Keratinocyte (primary cell): Measurements from ENCODE around the gene LINGO1. TPM values are rescaled to one million over a fixed set of nuclear protein-coding genes. Genes with fewer than 3 reads are reported as not detected.

Source experiments
- DNase-seq: peaks from one replicate; pipeline ENCODE4 v3.0.0-alpha.2; 2011; ENCODE audit warnings: low read depth, missing footprints, low spot score
- FAIRE-seq: peaks from 2 replicates; lab custom pipeline; 2011; peaks lifted over from hg19 to GRCh38; lab: Jason Lieb, UNC
- H2AFZ ChIP-seq: 2 replicates; pipeline ENCODE4 v1.6.0; 2012; ENCODE audit warnings: low read length, control low read depth, inconsistent platforms; ENCODE audit not compliant: control insufficient read depth
- H3K27ac ChIP-seq: 2 replicates; pipeline ENCODE4 v1.5.1; 2011; ENCODE audit warnings: low read length; ENCODE audit not compliant: control insufficient read depth, insufficient read depth
- H3K27me3 ChIP-seq: 3 replicates; pipeline ENCODE4 v1.6.0; 2011; ENCODE audit warnings: low read length; ENCODE audit not compliant: control insufficient read depth, insufficient read depth; ENCODE audit errors: extremely low read depth
- H3K36me3 ChIP-seq, 2 experiments: 2 replicates in 1 of 2; 3 replicates in 1 of 2; pipeline ENCODE4 v1.5.1; 2011; ENCODE audit warnings: low read length in 2 of 2, mild to moderate bottlenecking in 1 of 2; ENCODE audit not compliant: control insufficient read depth in 2 of 2, insufficient read depth in 2 of 2; ENCODE audit errors: extremely low read depth in 1 of 2
- H3K4me1 ChIP-seq: 3 replicates; pipeline ENCODE4 v1.5.1; 2011; ENCODE audit warnings: low read length; ENCODE audit not compliant: control insufficient read depth, insufficient read depth; ENCODE audit errors: extremely low read depth
- H3K4me2 ChIP-seq: 3 replicates; pipeline ENCODE4 v1.6.0; 2011; ENCODE audit warnings: low read depth, low read length; ENCODE audit not compliant: control insufficient read depth, insufficient read depth; ENCODE audit errors: extremely low read depth
- H3K4me3 ChIP-seq, 3 experiments: fragments of 200-600 bp in 1 of 3; sonication (generic) in 1 of 3; 2 replicates in 2 of 3; 3 replicates in 1 of 3; pipeline ENCODE4 v1.5.1; 2011 to 2016; ENCODE audit warnings: low read length in 3 of 3, mild to moderate bottlenecking in 3 of 3, control low read depth in 2 of 3, inconsistent platforms in 1 of 3, low read depth in 1 of 3, mixed read lengths in 1 of 3, mixed run types in 1 of 3, moderate library complexity in 1 of 3; ENCODE audit not compliant: control insufficient read depth in 2 of 3, insufficient read depth in 2 of 3; ENCODE audit errors: extremely low read depth in 1 of 3
- H3K79me2 ChIP-seq: 2 replicates; pipeline ENCODE4 v1.6.0; 2012; ENCODE audit warnings: low read length; ENCODE audit not compliant: control insufficient read depth, insufficient read depth
- H3K9ac ChIP-seq: 3 replicates; pipeline ENCODE4 v1.6.0; 2011; ENCODE audit warnings: low read length; ENCODE audit not compliant: control insufficient read depth, insufficient read depth; ENCODE audit errors: extremely low read depth
- H3K9me1 ChIP-seq: 3 replicates; pipeline ENCODE4 v1.6.0; 2011; ENCODE audit warnings: low read length; ENCODE audit not compliant: control insufficient read depth, insufficient read depth; ENCODE audit errors: extremely low read depth
- H3K9me3 ChIP-seq: 2 replicates; pipeline ENCODE4 v1.5.1; 2012; ENCODE audit warnings: low read depth, low read length; ENCODE audit not compliant: control insufficient read depth
- H4K20me1 ChIP-seq: 3 replicates; pipeline ENCODE4 v1.6.0; 2011; ENCODE audit warnings: low read length; ENCODE audit not compliant: control insufficient read depth, insufficient read depth; ENCODE audit errors: extremely low read depth
- EZH2 ChIP-seq: IDR thresholded peaks from one replicate; pipeline ENCODE4 v1.6.1; 2012; ENCODE audit warnings: inconsistent platforms, mild to moderate bottlenecking, low read length, moderate library complexity
- dilution Hi-C: fragments of 300-500 bp; cut with MboI; formaldehyde crosslinking; loops from one replicate; pipeline ENCODE4 v1.7.0; 2020; ENCODE audit warnings: low sequenced_read_pairs; ENCODE audit not compliant: extremely low pct_ligation_motif_present
- polyA plus RNA-seq, 5 experiments: library from polyadenylated mRNA; depleted of rRNA in 3 of 5; stranded (reverse) in 3 of 5; stranded (forward) in 1 of 5; unstranded in 1 of 5; fragments of >200 nt; gene quantifications; 1 replicate in 1 of 5; 2 replicates in 3 of 5; 3 replicates in 1 of 5; pipeline versions ENCODE4 v1.2.1 to v1.2.3, GENCODE V29; 2011 to 2012; ENCODE audit warnings: missing spikeins in 2 of 5, low read depth in 1 of 5, low replicate concordance in 1 of 5
- TF ChIP-seq, protein P1 (sequence below), 3 experiments: IDR thresholded peaks in 1 of 3; conservative IDR thresholded peaks in 1 of 3; optimal IDR thresholded peaks in 1 of 3; 2 replicates in 2 of 3; 3 replicates in 1 of 3; pipeline versions ENCODE3 to v1.5.1; 2011; ENCODE audit warnings: low read length in 3 of 3, mild to moderate bottlenecking in 3 of 3, moderate library complexity in 2 of 3, control low read depth in 1 of 3, inconsistent platforms in 1 of 3; ENCODE audit not compliant: insufficient read depth in 2 of 3; ENCODE audit errors: extremely low read depth in 1 of 3

The LINGO1 gene
- polyA plus RNA-seq, 1 donor (not counting 4 experiments of a cell fraction or from before 2014, with no cell fraction given), result not detected

DNA sequence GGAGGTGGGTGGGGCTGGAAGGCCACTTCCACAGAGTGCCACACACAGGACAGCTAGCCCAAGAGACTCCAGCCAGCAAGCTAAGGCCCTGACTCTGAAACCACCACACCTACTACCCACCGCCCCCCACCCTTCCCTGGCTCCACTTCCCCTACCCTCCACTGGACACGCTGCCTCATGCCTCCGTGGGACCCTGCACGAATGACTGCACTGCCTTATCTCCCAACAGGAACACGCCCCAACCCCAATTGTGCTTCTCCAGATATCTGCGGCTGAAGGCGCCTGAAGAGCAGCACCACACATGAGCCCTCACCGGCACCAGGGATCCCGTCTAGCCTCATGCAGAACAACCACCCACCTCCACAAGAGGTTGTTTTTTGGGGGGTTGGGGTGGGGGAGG is 2.7 kb downstream of the LINGO1 start:
- H3K27ac ChIP-seq, result no peak overlapping the region
- no peaks in the 10 kb centered on the region for H3K9me3 ChIP-seq
- H3K27me3 ChIP-seq, result peaks cover 44% of the 10 kb centered on the region
- peaks cover 4% of the 10 kb centered on the region for H3K4me1 ChIP-seq
- H3K36me3 ChIP-seq, result no peaks in the 10 kb centered on the region
- no peaks in the 10 kb centered on the region for H3K9me1 ChIP-seq
- no peak for DNase-seq
- no peak overlapping the region for H3K4me2 ChIP-seq
- no peaks in the 10 kb centered on the region for H4K20me1 ChIP-seq
- H2AFZ ChIP-seq, result no peak overlapping the region
- H3K4me3 ChIP-seq, result no peak overlapping the region
- no peak overlapping the region for H3K9ac ChIP-seq
- TF ChIP-seq EZH2, result no peak
- TF ChIP-seq, protein P1, sequence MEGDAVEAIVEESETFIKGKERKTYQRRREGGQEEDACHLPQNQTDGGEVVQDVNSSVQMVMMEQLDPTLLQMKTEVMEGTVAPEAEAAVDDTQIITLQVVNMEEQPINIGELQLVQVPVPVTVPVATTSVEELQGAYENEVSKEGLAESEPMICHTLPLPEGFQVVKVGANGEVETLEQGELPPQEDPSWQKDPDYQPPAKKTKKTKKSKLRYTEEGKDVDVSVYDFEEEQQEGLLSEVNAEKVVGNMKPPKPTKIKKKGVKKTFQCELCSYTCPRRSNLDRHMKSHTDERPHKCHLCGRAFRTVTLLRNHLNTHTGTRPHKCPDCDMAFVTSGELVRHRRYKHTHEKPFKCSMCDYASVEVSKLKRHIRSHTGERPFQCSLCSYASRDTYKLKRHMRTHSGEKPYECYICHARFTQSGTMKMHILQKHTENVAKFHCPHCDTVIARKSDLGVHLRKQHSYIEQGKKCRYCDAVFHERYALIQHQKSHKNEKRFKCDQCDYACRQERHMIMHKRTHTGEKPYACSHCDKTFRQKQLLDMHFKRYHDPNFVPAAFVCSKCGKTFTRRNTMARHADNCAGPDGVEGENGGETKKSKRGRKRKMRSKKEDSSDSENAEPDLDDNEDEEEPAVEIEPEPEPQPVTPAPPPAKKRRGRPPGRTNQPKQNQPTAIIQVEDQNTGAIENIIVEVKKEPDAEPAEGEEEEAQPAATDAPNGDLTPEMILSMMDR (optimal IDR thresholded peaks at IDR 0.05 in 1 of 3, IDR thresholded peaks at IDR 0.05 in 1 of 3, conservative IDR thresholded peaks at IDR 0.05 in 1 of 3; ENCODE audit: extremely low read depth in 1 of 3, insufficient read depth in 2 of 3, low read length in 3 of 3), result no peak
- H3K79me2 ChIP-seq, result no peaks in the 10 kb centered on the region
- dilution Hi-C loops, result no loop called here
- no peak for FAIRE-seq

DNA sequence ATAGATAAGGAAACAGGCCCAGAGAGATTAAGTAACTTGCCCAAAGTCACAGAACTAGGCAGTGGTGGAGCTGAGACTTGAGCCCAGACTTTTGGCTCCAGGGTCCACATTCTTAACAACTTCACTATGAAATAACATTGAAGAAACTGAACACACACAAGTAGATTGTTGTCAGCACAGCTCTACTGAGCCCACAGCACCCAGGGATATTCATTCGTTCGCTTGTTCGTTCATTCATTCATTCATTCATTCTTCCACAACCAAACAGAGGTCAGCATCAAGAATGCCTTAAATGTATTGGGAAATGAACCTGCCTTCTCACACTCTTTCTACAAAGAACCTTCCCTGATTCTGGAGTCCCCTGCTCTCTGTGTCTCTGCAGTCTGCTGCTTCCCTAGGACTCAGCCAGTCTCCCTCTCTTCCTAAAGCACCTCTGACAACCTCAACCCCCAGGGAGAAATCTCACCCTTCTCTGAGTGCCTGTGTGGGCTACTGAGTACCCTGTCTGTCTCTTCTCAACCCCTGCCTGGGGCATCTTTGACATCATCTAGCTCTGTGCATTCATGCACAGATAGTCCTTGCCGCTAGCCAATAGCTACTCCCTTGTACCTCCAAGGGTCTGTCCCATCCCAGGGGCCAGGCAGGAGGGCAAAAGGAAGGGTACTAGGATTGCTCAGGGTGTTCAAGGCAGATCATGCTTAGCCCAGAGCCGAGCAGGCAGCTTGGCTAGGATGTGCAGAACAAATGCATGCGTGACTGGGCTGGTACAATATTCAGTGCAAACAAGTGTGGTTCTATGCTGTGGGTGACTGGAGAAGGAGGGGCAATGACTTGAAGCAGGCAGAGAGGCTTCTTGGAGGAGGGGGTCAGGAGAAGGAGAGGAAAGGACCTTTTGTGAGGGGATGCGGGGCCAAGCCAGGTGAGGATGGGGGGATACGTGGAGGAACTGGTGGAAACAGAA is 3.4 kb downstream of the LINGO1 start:
- TF ChIP-seq, protein P1 (optimal IDR thresholded peaks at IDR 0.05 in 1 of 3, IDR thresholded peaks at IDR 0.05 in 1 of 3, conservative IDR thresholded peaks at IDR 0.05 in 1 of 3; ENCODE audit: extremely low read depth in 1 of 3, insufficient read depth in 2 of 3, low read length in 3 of 3), result no peak
- TF ChIP-seq EZH2, result no peak
- DNase-seq, result no peak

More for the DNA sequence above, 3.4 kb downstream of the LINGO1 start:
- Histone ChIP-seq H3K9ac (no peak overlapping the region), H3K36me3 (no peaks in the 10 kb centered on the region), H3K27ac (no peak overlapping the region), H3K27me3 (peaks cover 41% of the 10 kb centered on the region), H3K79me2 (no peaks in the 10 kb centered on the region), H3K9me1 (no peaks in the 10 kb centered on the region), H3K4me3 (no peak overlapping the region), H3K9me3 (no peaks in the 10 kb centered on the region), H2AFZ (no peak overlapping the region), H3K4me1 (peaks cover 4% of the 10 kb centered on the region), H4K20me1 (no peaks in the 10 kb centered on the region), H3K4me2 (no peak overlapping the region)
- dilution Hi-C loops, result no loop called here
- no peak for FAIRE-seq
